GM21515 (cell line): ENCODE results near the gene ST6GALNAC4.
"Not testable (repeated sequence)": the region's sequence is repeated elsewhere in the genome, so short reads cannot be mapped to it uniquely, and the experiment has no call there.

Experiments
- ATAC-seq: cut with Tn5 transposase; IDR thresholded peaks from one replicate; pipeline ENCODE4 v1.9.1; 2021; ENCODE audit not compliant: unreplicated experiment

The ST6GALNAC4 gene

GRCh38 chr9:127874301-127875221 lies 42.3 kb downstream of the ST6GALNAC4 start:
- no peak for ATAC-seq

DNA sequence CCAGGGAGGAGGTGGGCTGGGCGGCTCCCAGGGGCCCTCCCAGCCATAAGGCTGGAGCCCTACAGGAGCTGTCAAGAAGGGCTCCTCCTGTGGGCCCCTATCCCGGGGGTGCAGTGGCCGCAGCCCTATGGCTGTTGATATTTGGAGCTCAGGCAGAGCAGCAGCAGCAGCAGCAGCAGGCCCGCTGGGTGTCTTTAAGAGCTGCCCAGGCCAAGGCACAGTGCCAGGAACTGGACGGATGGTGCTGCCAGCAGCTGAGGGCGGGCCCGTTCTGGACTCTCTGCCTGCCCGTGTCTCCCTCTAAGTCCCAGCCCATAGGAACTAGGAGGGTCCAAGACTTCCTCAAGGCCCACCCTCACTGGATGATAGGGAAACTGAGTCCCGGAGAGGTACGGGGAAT lies 43.0 kb downstream of the ST6GALNAC4 start:
- ATAC-seq: no peak

DNA sequence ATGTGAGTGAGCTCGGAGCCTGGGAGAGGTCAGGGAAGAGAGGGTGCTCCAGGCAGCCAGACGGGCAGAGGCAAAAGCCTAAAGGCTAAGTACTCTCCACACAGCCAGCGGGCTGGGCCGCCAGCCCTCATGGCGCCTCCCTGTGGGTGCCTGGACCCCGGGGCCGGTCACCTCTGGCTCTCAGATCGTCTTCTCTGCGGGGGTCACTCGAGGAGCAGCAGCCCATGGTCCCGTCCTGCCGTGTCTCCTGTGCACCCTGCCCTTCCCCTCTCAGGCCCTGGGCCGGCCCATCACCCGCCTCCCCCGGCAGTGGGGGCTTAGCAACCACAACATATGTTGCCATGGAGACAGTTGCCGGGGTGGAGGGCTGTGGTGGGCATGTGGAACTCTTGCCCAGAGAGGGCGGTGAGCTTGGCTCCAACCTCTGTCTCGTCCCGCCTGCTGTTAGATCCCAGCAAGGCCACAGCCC lies 43.6 kb downstream of the ST6GALNAC4 start:
- no peak for ATAC-seq

DNA sequence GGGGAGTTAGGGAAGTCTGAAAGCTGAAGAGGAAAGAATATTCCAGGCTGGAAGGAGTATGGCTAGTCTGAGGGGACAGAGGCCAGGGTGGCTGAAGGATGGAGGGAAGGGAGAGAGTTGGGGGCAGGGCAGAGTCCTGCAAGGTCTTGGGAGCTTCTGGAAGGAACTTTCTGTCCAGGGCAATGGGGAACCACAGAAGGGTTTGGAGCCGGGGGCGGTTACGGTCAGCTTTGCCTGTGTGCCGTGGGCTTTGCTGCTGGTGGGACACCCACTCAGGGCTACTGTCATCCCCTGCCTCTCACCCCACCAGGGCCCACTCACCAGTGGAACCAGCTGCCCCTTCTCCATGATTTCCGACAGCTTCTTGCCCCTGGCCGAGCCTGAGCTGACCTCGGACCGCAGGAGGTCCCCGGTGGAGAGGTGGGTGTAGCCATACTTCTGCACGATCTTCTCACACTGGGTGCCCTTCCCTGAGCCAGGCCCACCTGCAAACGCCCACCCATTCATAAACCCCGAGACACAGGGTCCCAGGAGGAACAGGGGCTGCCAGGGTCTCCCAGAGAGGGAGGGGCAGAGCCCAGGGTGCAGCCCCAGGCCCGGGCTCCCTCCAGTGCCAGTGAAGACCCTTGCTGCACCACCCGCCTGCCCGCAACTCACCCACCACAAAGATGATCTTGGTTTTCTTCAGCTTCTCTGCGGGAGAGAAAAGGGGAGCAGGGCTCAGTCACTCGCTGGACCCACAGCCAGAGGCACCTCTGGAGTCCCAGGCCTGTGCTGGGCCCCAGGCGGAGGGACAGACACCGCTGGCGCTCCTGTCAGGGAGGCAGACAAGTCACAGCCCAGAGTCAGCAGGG lies 44.2 kb downstream of the ST6GALNAC4 start:
- no peak for ATAC-seq

- ATAC-seq: no peak
Observed at GRCh38 chr9:127871531-127871930, 45.3 kb downstream of the ST6GALNAC4 start.

DNA sequence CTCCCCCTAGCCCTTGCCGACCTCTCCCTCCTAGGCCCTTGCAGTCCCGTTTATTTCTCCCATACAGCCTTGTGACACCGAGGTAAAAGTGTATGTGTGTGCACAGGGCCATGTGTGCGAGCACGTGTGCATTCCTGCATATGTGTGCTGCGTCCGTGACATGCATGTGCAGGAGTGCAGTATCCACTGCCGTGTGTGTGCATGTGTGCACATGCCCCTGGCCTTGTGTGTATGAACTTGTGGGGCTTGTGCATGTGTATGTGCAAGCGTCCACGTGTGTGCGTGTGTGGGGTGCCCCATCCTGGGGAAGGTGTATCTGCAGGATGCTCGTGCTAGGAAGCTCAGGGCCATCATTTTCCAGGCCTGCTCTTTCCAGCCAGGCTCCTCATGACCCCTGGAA lies 46.0 kb downstream of the ST6GALNAC4 start:
- no peak for ATAC-seq

- not testable (repeated sequence) for ATAC-seq
Observed at GRCh38 chr9:127870153-127870491, 46.7 kb downstream of the ST6GALNAC4 start.

DNA sequence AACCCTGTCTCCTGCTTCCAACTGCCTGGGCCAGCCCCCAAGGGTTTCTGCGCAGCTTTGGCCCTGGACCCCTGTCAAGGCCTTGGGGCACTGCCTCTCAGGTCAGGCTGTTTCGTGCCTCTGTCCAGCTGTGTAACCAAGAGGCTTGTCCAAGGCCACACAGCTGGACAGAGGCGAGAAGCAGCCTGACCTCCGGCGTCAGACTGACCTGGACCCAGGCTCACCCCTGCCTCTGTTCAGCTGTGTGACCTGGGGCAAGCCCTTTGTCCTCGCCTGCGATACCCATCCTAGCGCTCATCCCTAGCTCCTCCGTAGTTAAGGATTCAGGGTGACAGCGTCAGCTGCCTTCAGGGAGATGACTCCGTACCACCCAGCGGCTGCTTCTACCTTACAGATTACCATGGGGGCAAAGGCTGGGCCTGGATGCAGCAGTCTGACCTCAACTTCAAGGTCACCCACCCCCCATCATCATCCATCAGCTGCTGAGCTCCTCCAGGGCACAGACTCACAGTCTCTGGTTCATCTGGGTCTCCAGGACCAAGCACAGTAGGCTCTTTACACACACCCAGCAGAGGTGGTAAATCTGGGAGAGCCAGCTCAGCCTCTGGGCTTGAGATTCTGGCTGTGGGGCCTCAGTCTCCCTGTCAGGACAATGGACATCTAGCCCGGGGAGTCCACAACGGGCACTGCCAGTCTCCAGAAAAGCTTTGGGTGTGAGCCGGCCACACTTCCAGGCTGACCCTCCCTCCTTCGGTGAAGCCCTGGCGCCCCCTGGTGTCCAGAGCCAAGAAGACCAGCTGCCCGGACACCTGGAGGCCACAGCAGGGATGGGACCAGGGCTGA lies 47.3 kb downstream of the ST6GALNAC4 start:
- no peak for ATAC-seq

DNA sequence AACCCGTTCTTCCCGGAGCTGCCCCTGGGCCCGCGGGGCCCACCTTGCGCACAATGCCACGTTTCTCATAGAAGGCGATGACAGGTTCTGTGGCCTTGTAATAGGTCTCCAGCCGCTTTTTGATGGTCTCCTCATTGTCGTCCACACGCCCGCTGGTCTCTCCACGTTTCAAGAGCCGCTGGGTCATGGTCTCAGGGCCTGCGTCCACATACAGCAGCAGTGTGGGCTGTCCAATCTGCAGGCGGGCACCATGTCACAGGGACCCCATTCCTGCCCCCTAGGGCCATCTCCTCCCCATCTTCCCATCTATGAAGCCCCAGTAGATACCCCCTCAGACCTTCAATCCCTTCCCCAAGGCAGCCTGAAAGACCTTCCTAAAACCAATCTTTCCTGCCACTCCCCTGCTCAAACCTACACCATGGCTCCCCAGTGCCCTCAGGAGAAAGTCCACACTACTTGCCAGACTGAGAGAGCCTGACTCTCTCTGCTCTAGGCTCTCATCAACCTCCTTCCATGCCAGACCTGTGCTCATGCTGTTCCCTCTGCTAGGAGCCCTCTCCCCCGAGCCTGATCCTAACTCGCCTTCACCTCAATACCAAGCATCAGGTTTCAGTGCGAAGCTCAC lies 48.5 kb downstream of the ST6GALNAC4 start:
- ATAC-seq: no peak

GRCh38 chr9:127867356-127868277 lies 49.2 kb downstream of the ST6GALNAC4 start:
- ATAC-seq: no peak

GRCh38 chr9:127866535-127866934 lies 50.3 kb downstream of the ST6GALNAC4 start:
- ATAC-seq: no peak

- ATAC-seq: no peak
Observed at GRCh38 chr9:127865645-127866464, 51.0 kb downstream of the ST6GALNAC4 start.

GRCh38 chr9:127863191-127863621 lies 53.6 kb downstream of the ST6GALNAC4 start:
- no peak for ATAC-seq

GRCh38 chr9:127862075-127863011 lies 54.5 kb downstream of the ST6GALNAC4 start:
- ATAC-seq: no peak

DNA sequence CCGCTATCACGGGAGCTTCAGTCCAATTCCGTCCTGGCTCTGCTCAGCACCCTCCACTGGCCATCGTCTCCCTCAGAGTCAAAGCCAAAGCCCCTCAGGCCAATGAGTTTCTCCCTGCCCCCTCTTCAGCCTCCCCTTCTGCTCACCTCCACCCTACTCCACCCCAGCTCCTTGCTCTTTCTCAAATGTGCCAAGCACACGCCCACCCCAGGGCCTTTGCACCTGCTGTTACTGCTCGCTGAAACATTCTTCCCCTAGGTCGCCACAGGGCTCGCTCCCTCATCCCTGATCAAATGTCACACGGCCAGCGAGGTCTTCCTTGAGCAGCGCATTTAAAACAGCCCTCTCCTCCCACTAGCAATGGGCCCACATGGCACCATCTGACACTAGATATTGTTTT lies 56.1 kb downstream of the ST6GALNAC4 start:
- no peak for ATAC-seq

- no peak for ATAC-seq
Observed at GRCh38 chr9:127860260-127860659, 56.6 kb downstream of the ST6GALNAC4 start.

DNA sequence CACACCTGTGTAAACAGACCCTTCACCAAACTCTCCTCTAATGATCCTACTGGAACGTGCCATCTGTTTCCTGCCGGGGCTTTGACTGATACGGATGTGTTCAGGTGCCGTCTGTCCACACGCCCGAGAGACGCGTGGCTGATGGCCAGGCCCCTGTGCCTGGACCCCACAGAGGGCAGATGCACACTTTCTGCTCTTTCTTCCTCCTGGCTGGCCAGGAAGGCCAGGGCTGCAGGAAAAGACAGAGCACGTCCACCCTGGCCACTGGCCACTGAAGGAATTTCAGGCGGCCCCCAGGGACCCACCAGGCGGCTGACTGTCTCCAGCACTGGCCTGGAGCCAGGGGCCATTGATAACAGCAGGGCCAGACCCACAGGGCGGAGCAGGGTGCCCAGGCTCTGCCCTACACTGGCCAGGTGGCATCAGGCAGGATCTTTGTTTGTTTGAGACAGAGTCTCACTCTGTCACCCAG lies 58.8 kb downstream of the ST6GALNAC4 start:
- no peak for ATAC-seq
